ENCODE results near the gene TEPSIN. TPM values are rescaled to one million over a fixed set of nuclear protein-coding genes. Genes with fewer than 3 reads are reported as not detected.
"Not testable (repeated sequence)": the region's sequence is repeated elsewhere in the genome, so short reads cannot be mapped to it uniquely, and the experiment has no call there.

TEPSIN gene
- total and polyA plus RNA-seq, 9 donors: 8.9 to 19.3 (median 13.8) TPM

GRCh38 chr17:81230043-81230820 is 8.6 kb downstream of the TEPSIN start:
- H3K4me3 ChIP-seq (ENCODE audit: low read length): no peak overlapping the region
- WGBS (ENCODE audit: insufficient coverage): 94% methylated on average over 24 of the region's 26 CpGs
- no peaks in the 10 kb centered on the region for H3K27me3 ChIP-seq (ENCODE audit: control insufficient read depth, insufficient read depth, low read length)
- H3K9me3 ChIP-seq (replicated peaks; ENCODE audit: control insufficient read depth, low read depth, low read length): peaks cover 5% of the 10 kb centered on the region
- H3K36me3 ChIP-seq (ENCODE audit: control insufficient read depth, insufficient read depth, low read length): peaks cover 47% of the 10 kb centered on the region
- no peak for DNase-seq
- no peak overlapping the region for H3K27ac ChIP-seq (ENCODE audit: low read length)
- peaks cover 18% of the 10 kb centered on the region for H3K4me1 ChIP-seq (ENCODE audit: control insufficient read depth, insufficient read depth, low read length)

GRCh38 chr17:81229666-81229920 is 9.3 kb downstream of the TEPSIN start:
- Histone ChIP-seq H3K36me3 (ENCODE audit: control insufficient read depth, insufficient read depth, low read length) (peaks cover 47% of the 10 kb centered on the region), H3K4me3 (ENCODE audit: low read length) (no peak overlapping the region), H3K9me3 (replicated peaks; ENCODE audit: control insufficient read depth, low read depth, low read length) (peaks cover 5% of the 10 kb centered on the region), H3K27ac (ENCODE audit: low read length) (no peak overlapping the region), H3K4me1 (ENCODE audit: control insufficient read depth, insufficient read depth, low read length) (peaks cover 18% of the 10 kb centered on the region), H3K27me3 (ENCODE audit: control insufficient read depth, insufficient read depth, low read length) (no peaks in the 10 kb centered on the region)
- WGBS (ENCODE audit: insufficient coverage): 86% methylated on average over 14 of the region's 14 CpGs
- DNase-seq: no peak

- peaks cover 18% of the 10 kb centered on the region for H3K4me1 ChIP-seq (ENCODE audit: control insufficient read depth, insufficient read depth, low read length)
- WGBS (ENCODE audit: insufficient coverage): 60% methylated on average over 28 of the region's 32 CpGs
- no peak for DNase-seq
- no peak overlapping the region for H3K4me3 ChIP-seq (ENCODE audit: low read length)
- H3K27me3 ChIP-seq (ENCODE audit: control insufficient read depth, insufficient read depth, low read length): no peaks in the 10 kb centered on the region
- H3K9me3 ChIP-seq (replicated peaks; ENCODE audit: control insufficient read depth, low read depth, low read length): peaks cover 5% of the 10 kb centered on the region
- peaks cover 47% of the 10 kb centered on the region for H3K36me3 ChIP-seq (ENCODE audit: control insufficient read depth, insufficient read depth, low read length)
- no peak overlapping the region for H3K27ac ChIP-seq (ENCODE audit: low read length)
Measured at GRCh38 chr17:81228834-81229665, 9.8 kb downstream of the TEPSIN start.

- peaks cover 5% of the 10 kb centered on the region for H3K9me3 ChIP-seq (replicated peaks; ENCODE audit: control insufficient read depth, low read depth, low read length)
- peaks cover under 1% of the 10 kb centered on the region for H3K27me3 ChIP-seq (ENCODE audit: control insufficient read depth, insufficient read depth, low read length)
- WGBS (ENCODE audit: insufficient coverage): 76% methylated on average over 5 of the region's 9 CpGs
- no peak overlapping the region for H3K4me3 ChIP-seq (ENCODE audit: low read length)
- H3K36me3 ChIP-seq (ENCODE audit: control insufficient read depth, insufficient read depth, low read length): peaks cover 41% of the 10 kb centered on the region
- no peak for DNase-seq
- H3K4me1 ChIP-seq (ENCODE audit: control insufficient read depth, insufficient read depth, low read length): peaks cover 19% of the 10 kb centered on the region
- no peak overlapping the region for H3K27ac ChIP-seq (ENCODE audit: low read length)
Measured at GRCh38 chr17:81228420-81228819, 10.4 kb downstream of the TEPSIN start.

GRCh38 chr17:81227630-81228029 is 11.2 kb downstream of the TEPSIN start:
- peaks cover 34% of the 10 kb centered on the region for H3K36me3 ChIP-seq (ENCODE audit: control insufficient read depth, insufficient read depth, low read length)
- WGBS (ENCODE audit: insufficient coverage): no CpG with 5 or more reads among the region's 2 CpGs
- not testable (repeated sequence) for H3K4me3 ChIP-seq (ENCODE audit: low read length); DNase-seq; H3K9me3 ChIP-seq (replicated peaks; ENCODE audit: control insufficient read depth, low read depth, low read length); H3K27ac ChIP-seq (ENCODE audit: low read length); H3K27me3 ChIP-seq (ENCODE audit: control insufficient read depth, insufficient read depth, low read length)
- peaks cover 22% of the 10 kb centered on the region for H3K4me1 ChIP-seq (ENCODE audit: control insufficient read depth, insufficient read depth, low read length)

- DNase-seq: no peak
- H3K9me3 ChIP-seq (replicated peaks; ENCODE audit: control insufficient read depth, low read depth, low read length): peaks cover 5% of the 10 kb centered on the region
- peaks cover 2% of the 10 kb centered on the region for H3K27me3 ChIP-seq (ENCODE audit: control insufficient read depth, insufficient read depth, low read length)
- H3K27ac ChIP-seq (ENCODE audit: low read length): no peak overlapping the region
- peaks cover 25% of the 10 kb centered on the region for H3K4me1 ChIP-seq (ENCODE audit: control insufficient read depth, insufficient read depth, low read length)
- WGBS (ENCODE audit: insufficient coverage): 18% methylated on average over 9 of the region's 11 CpGs
- no peak overlapping the region for H3K4me3 ChIP-seq (ENCODE audit: low read length)
- H3K36me3 ChIP-seq (ENCODE audit: control insufficient read depth, insufficient read depth, low read length): peaks cover 5% of the 10 kb centered on the region
Measured at GRCh38 chr17:81223762-81224130, 15.1 kb downstream of the TEPSIN start.

GRCh38 chr17:81222906-81223761 is 15.7 kb downstream of the TEPSIN start, which contains the start of gene CEP131:
TSS of gene CEP131 (minus strand) at chr17:81222965. CDS start at chr17:81220056, 2,909 bp downstream.
- H3K27ac ChIP-seq (ENCODE audit: low read length): peak within 1 kb of the TSS; percentile 29
- peak; percentile 99 for DNase-seq
- peaks cover 19% of the 10 kb centered on the region for H3K4me1 ChIP-seq (ENCODE audit: control insufficient read depth, insufficient read depth, low read length)
- peaks cover 9% of the 10 kb centered on the region for H3K36me3 ChIP-seq (ENCODE audit: control insufficient read depth, insufficient read depth, low read length)
- peaks cover 5% of the 10 kb centered on the region for H3K9me3 ChIP-seq (replicated peaks; ENCODE audit: control insufficient read depth, low read depth, low read length)
- WGBS (ENCODE audit: insufficient coverage): under 1% methylated on average over 65 of the region's 79 CpGs
- H3K4me3 ChIP-seq (ENCODE audit: low read length): peak within 1 kb of the TSS; percentile 64
- H3K27me3 ChIP-seq (ENCODE audit: control insufficient read depth, insufficient read depth, low read length): peaks cover 2% of the 10 kb centered on the region

- Histone ChIP-seq H3K9me3 (replicated peaks; ENCODE audit: control insufficient read depth, low read depth, low read length) (peaks cover 5% of the 10 kb centered on the region), H3K4me3 (ENCODE audit: low read length) (peak overlapping the region; percentile 64), H3K36me3 (ENCODE audit: control insufficient read depth, insufficient read depth, low read length) (peaks cover 9% of the 10 kb centered on the region), H3K27ac (ENCODE audit: low read length) (no peak overlapping the region), H3K27me3 (ENCODE audit: control insufficient read depth, insufficient read depth, low read length) (peaks cover 2% of the 10 kb centered on the region), H3K4me1 (ENCODE audit: control insufficient read depth, insufficient read depth, low read length) (peaks cover 24% of the 10 kb centered on the region)
- DNase-seq: no peak
- 0% methylated on average over 30 of the region's 30 CpGs for WGBS (ENCODE audit: insufficient coverage)
Measured at GRCh38 chr17:81222620-81222905, 16.3 kb downstream of the TEPSIN start.

GRCh38 chr17:81221842-81222619 is 16.8 kb downstream of the TEPSIN start:
- Histone ChIP-seq H3K4me1 (ENCODE audit: control insufficient read depth, insufficient read depth, low read length) (peaks cover 29% of the 10 kb centered on the region), H3K36me3 (ENCODE audit: control insufficient read depth, insufficient read depth, low read length) (peaks cover 11% of the 10 kb centered on the region), H3K27ac (ENCODE audit: low read length) (no peak overlapping the region), H3K27me3 (ENCODE audit: control insufficient read depth, insufficient read depth, low read length) (peaks cover 2% of the 10 kb centered on the region), H3K9me3 (replicated peaks; ENCODE audit: control insufficient read depth, low read depth, low read length) (peaks cover 3% of the 10 kb centered on the region), H3K4me3 (ENCODE audit: low read length) (peak overlapping the region; percentile 64)
- DNase-seq: no peak
- 12% methylated on average over 19 of the region's 24 CpGs for WGBS (ENCODE audit: insufficient coverage)

Measured in muscle of leg (tissue), 11 donors.